ENCODE data around the gene NDFIP2. TPM values are rescaled to one million over a fixed set of nuclear protein-coding genes. Genes with fewer than 3 reads are reported as not detected.

NDFIP2 gene
- total RNA-seq, 2 experiments from 2014 or later: 0.54 to 4.0 TPM

- Histone ChIP-seq H3K79me2 (ENCODE audit: insufficient read depth, low read depth, low read length) (no peaks in the 10 kb centered on the region), H2AFZ (ENCODE audit: low read length) (no peak overlapping the region), H3K4me1 (ENCODE audit: insufficient read depth, low read length, poor library complexity, severe bottlenecking) (no peaks in the 10 kb centered on the region), H3K4me3 (ENCODE audit: low read depth, low read length, poor library complexity, severe bottlenecking) (no peak overlapping the region), H4K20me1 (ENCODE audit: insufficient read depth, low read length) (no peaks in the 10 kb centered on the region), H3K36me3 (ENCODE audit: insufficient read depth, low read length) (no peaks in the 10 kb centered on the region), H3K9me2 (ENCODE audit: insufficient read depth, low read length) (no peaks in the 10 kb centered on the region), H3K4me2 (ENCODE audit: low read length) (no peak overlapping the region), H3K27ac (ENCODE audit: low read depth, low read length, poor library complexity, severe bottlenecking) (no peak overlapping the region), H3K9me3 (ENCODE audit: low read length) (no peaks in the 10 kb centered on the region)
- no peak for TF ChIP-seq EZH2phosphoT487 (IDR thresholded peaks at IDR 0.05; ENCODE audit: borderline replicate concordance, low read depth, low read length)
- TF ChIP-seq CTCF (conservative IDR thresholded peaks at IDR 0.05; ENCODE audit: low read length): no peak
- DNase-seq (ENCODE audit: low spot score): no peak
- CTCF ChIA-PET (ENCODE audit: unreplicated experiment): no interaction called here
- BruUV-seq (replicated peaks): no TSS peak
- intact Hi-C loops (cut with micrococcal nuclease; ENCODE audit: unreplicated experiment): no loop called here
- POLR2A ChIA-PET: interaction anchor here (0.7 to 1.4 kb wide), 4 partner anchors 25 to 79 kb away, joined by 4 to 5 read pairs (median 4); partner anchors contain the start of gene NDFIP2
Measured at GRCh38 chr13:79456051-79456450, 24.9 kb upstream of the NDFIP2 start.

- Histone ChIP-seq H3K4me1 (ENCODE audit: insufficient read depth, low read length, poor library complexity, severe bottlenecking) (no peaks in the 10 kb centered on the region), H2AFZ (ENCODE audit: low read length) (no peak overlapping the region), H3K79me2 (ENCODE audit: insufficient read depth, low read depth, low read length) (no peaks in the 10 kb centered on the region), H3K36me3 (ENCODE audit: insufficient read depth, low read length) (no peaks in the 10 kb centered on the region), H4K20me1 (ENCODE audit: insufficient read depth, low read length) (no peaks in the 10 kb centered on the region), H3K4me2 (ENCODE audit: low read length) (no peak overlapping the region), H3K9me2 (ENCODE audit: insufficient read depth, low read length) (no peaks in the 10 kb centered on the region), H3K9me3 (ENCODE audit: low read length) (no peaks in the 10 kb centered on the region), H3K27ac (ENCODE audit: low read depth, low read length, poor library complexity, severe bottlenecking) (no peak overlapping the region), H3K4me3 (ENCODE audit: low read depth, low read length, poor library complexity, severe bottlenecking) (no peak overlapping the region)
- TF ChIP-seq CTCF (conservative IDR thresholded peaks at IDR 0.05; ENCODE audit: low read length) (no peak), EZH2phosphoT487 (IDR thresholded peaks at IDR 0.05; ENCODE audit: borderline replicate concordance, low read depth, low read length) (no peak)
- intact Hi-C loops (cut with micrococcal nuclease; ENCODE audit: unreplicated experiment): no loop called here
- ChIA-PET POLR2A (interaction anchor here (0.7 to 1.4 kb wide), 5 partner anchors 10 to 78 kb away, joined by 4 to 5 read pairs (median 4); partner anchors contain the start of gene NDFIP2), CTCF (ENCODE audit: unreplicated experiment) (no interaction called here)
- no TSS peak for BruUV-seq (replicated peaks)
- DNase-seq (ENCODE audit: low spot score): no peak
Measured at GRCh38 chr13:79456656-79457365, 24.1 kb upstream of the NDFIP2 start.

GRCh38 chr13:79457390-79457789, 23.6 kb upstream of the NDFIP2 start:
- DNase-seq (ENCODE audit: low spot score): no peak
- H3K4me1 ChIP-seq (ENCODE audit: insufficient read depth, low read length, poor library complexity, severe bottlenecking): no peaks in the 10 kb centered on the region
- no peaks in the 10 kb centered on the region for H4K20me1 ChIP-seq (ENCODE audit: insufficient read depth, low read length)
- no peaks in the 10 kb centered on the region for H3K9me3 ChIP-seq (ENCODE audit: low read length)
- H3K4me3 ChIP-seq (ENCODE audit: low read depth, low read length, poor library complexity, severe bottlenecking): no peak overlapping the region
- no TSS peak for BruUV-seq (replicated peaks)
- intact Hi-C loops (cut with micrococcal nuclease; ENCODE audit: unreplicated experiment): no loop called here
- H3K4me2 ChIP-seq (ENCODE audit: low read length): no peak overlapping the region
- H3K36me3 ChIP-seq (ENCODE audit: insufficient read depth, low read length): no peaks in the 10 kb centered on the region
- H3K79me2 ChIP-seq (ENCODE audit: insufficient read depth, low read depth, low read length): no peaks in the 10 kb centered on the region
- no peak overlapping the region for H2AFZ ChIP-seq (ENCODE audit: low read length)
- H3K9me2 ChIP-seq (ENCODE audit: insufficient read depth, low read length): no peaks in the 10 kb centered on the region
- CTCF ChIA-PET (ENCODE audit: unreplicated experiment): no interaction called here
- TF ChIP-seq EZH2phosphoT487 (IDR thresholded peaks at IDR 0.05; ENCODE audit: borderline replicate concordance, low read depth, low read length) (no peak), CTCF (conservative IDR thresholded peaks at IDR 0.05; ENCODE audit: low read length) (no peak)
- H3K27ac ChIP-seq (ENCODE audit: low read depth, low read length, poor library complexity, severe bottlenecking): no peak overlapping the region
- POLR2A ChIA-PET: interaction anchor here (1.1 to 1.4 kb wide), 3 partner anchors 11 to 26 kb away, joined by 4 to 5 read pairs (median 4); partner anchors contain the start of gene NDFIP2

Measured in OCI-LY7 (cell line).